B cell (primary cell): Measurements from ENCODE around the gene S100A8. TPM values are rescaled to one million over a fixed set of nuclear protein-coding genes. Genes with fewer than 3 reads are reported as not detected.

Experiments
- ATAC-seq: fragments of 200-7000 bp; cut with Tn5 transposase; one replicate; pipeline ENCODE4 v1.10.0; 2021; ENCODE audit warnings: low read depth, mild to moderate bottlenecking, moderate number of reproducible peaks, moderate library complexity
- CTCF ChIA-PET: fragments of 350-600 bp; sonication (Branson Sonifier 250); formaldehyde crosslinking; loops from one replicate; lab custom pipeline; 2021; ENCODE audit warnings: antibody characterized with exemption, inconsistent platforms; lab: Charles Lee
- POLR2A ChIA-PET: fragments of 350-600 bp; sonication (Branson Sonifier 250); formaldehyde crosslinking; loops from one replicate; lab custom pipeline; 2021; ENCODE audit warnings: antibody characterized with exemption; lab: Charles Lee
- DNase-seq: peaks from one replicate; pipeline ENCODE4 v3.0.0; 2013
- H2AFZ ChIP-seq: 2 replicates; pipeline ENCODE4 v1.6.1; 2012; ENCODE audit warnings: mild to moderate bottlenecking, low read depth, low read length; ENCODE audit not compliant: insufficient read depth, poor library complexity, severe bottlenecking
- H3K27ac ChIP-seq, 2 donors: 1 replicate in 1 of 2; 2 replicates in 1 of 2; pipeline ENCODE4 v1.5.1; 2012 to 2013; ENCODE audit warnings: low read length in 2 of 2, mild to moderate bottlenecking in 2 of 2, moderate library complexity in 1 of 2
- H3K27me3 ChIP-seq, 4 experiments: fragments of 200-600 bp in 1 of 4; sonication (generic) in 1 of 4; replicated peaks in 1 of 4; 1 replicate in 2 of 4; 2 replicates in 2 of 4; pipeline versions ENCODE4 v1.6.1 to v1.7.0; 2013 to 2016; ENCODE audit warnings: low read length in 3 of 4, mild to moderate bottlenecking in 2 of 4, mixed read lengths in 1 of 4, moderate library complexity in 1 of 4; ENCODE audit not compliant: insufficient read depth in 4 of 4, control insufficient read depth in 3 of 4; ENCODE audit errors: control extremely low read depth in 1 of 4
- H3K36me3 ChIP-seq, 2 experiments: replicated peaks in 1 of 2; 1 replicate in 1 of 2; 2 replicates in 1 of 2; pipeline versions ENCODE4 v1.6.1 to v1.7.1; 2013; ENCODE audit warnings: low read length in 1 of 2; ENCODE audit not compliant: insufficient read depth in 2 of 2, control insufficient read depth in 1 of 2; ENCODE audit errors: control extremely low read depth in 1 of 2, extremely low read depth in 1 of 2
- H3K4me1 ChIP-seq, 2 donors: fragments of 200-600 bp in 1 of 2; sonication (generic) in 1 of 2; 1 replicate in 1 of 2; 2 replicates in 1 of 2; pipeline versions ENCODE4 v1.5.1 to v1.6.1; 2013 to 2017; ENCODE audit warnings: low read length in 2 of 2; ENCODE audit not compliant: control insufficient read depth in 2 of 2, insufficient read depth in 2 of 2
- H3K4me2 ChIP-seq: replicated peaks from 2 replicates; pipeline ENCODE3; 2012; ENCODE audit warnings: mild to moderate bottlenecking, low read depth, low read length; ENCODE audit not compliant: poor library complexity, severe bottlenecking
- H3K4me3 ChIP-seq, 5 experiments: fragments of 200-600 bp in 1 of 5; sonication (generic) in 1 of 5; 1 replicate in 3 of 5; 2 replicates in 2 of 5; pipeline versions ENCODE4 v1.5.1 to v1.7.0; 2011 to 2016; ENCODE audit warnings: low read length in 4 of 5, mild to moderate bottlenecking in 4 of 5, low read depth in 2 of 5, control low read depth in 1 of 5, moderate library complexity in 1 of 5; ENCODE audit not compliant: insufficient read depth in 1 of 5; ENCODE audit errors: control extremely low read depth in 1 of 5, extremely low read depth in 1 of 5
- H3K79me2 ChIP-seq: fragments of 200-600 bp; sonication (generic); one replicate; pipeline ENCODE4 v1.6.0; 2016; ENCODE audit warnings: low read length; ENCODE audit not compliant: control insufficient read depth, insufficient read depth
- H3K9ac ChIP-seq: fragments of 200-600 bp; sonication (generic); 2 replicates; pipeline ENCODE4 v1.6.1; 2017; ENCODE audit warnings: mild to moderate bottlenecking, low read length, moderate library complexity
- H3K9me3 ChIP-seq, 3 donors: one replicate each; pipeline versions ENCODE4 v1.6.1 to v1.7.1; 2013; ENCODE audit warnings: low read length in 2 of 3; ENCODE audit not compliant: control insufficient read depth in 2 of 3, insufficient read depth in 1 of 3; ENCODE audit errors: control extremely low read depth in 1 of 3
- H4K20me1 ChIP-seq: 2 replicates; pipeline ENCODE4 v1.6.0; 2012; ENCODE audit warnings: mild to moderate bottlenecking, low read length; ENCODE audit not compliant: insufficient read depth, control insufficient read depth, poor library complexity, severe bottlenecking
- H3K27ac Mint-ChIP-seq: one replicate; pipeline ENCODE4 v1.8.0; 2021; ENCODE audit warnings: mixed read lengths
- H3K27me3 Mint-ChIP-seq: one replicate; pipeline ENCODE4 v1.8.0; 2021; ENCODE audit warnings: mixed read lengths
- H3K4me1 Mint-ChIP-seq: one replicate; pipeline ENCODE4 v1.8.0; 2021; ENCODE audit warnings: mixed read lengths
- H3K4me3 Mint-ChIP-seq: one replicate; pipeline ENCODE4 v1.8.0; 2021; ENCODE audit warnings: mixed read lengths
- H3K9me3 Mint-ChIP-seq: one replicate; pipeline ENCODE4 v1.8.0; 2022; ENCODE audit warnings: mixed read lengths; ENCODE audit not compliant: insufficient read depth
- EZH2 ChIP-seq: IDR thresholded peaks from 2 replicates; pipeline ENCODE4 v1.6.1; 2012; ENCODE audit warnings: borderline replicate concordance, low read depth, mild to moderate bottlenecking, moderate library complexity, low read length; ENCODE audit not compliant: insufficient read depth, poor library complexity, severe bottlenecking
- WGBS: methylation state at CpG from one replicate; pipeline ENCODE4 v1.1.5; 2013; ENCODE audit warnings: missing lambda C conversion rate; ENCODE audit not compliant: insufficient coverage; 5-methylcytosine and 5-hydroxymethylcytosine counted together
- intact Hi-C: fragments of 100-400 bp; cut with micrococcal nuclease; formaldehyde crosslinking; loops from one replicate; pipeline ENCODE4 v1.10.0; 2022
- polyA plus RNA-seq: library from polyadenylated mRNA; depleted of rRNA; stranded (reverse); fragments of >200 nt; gene quantifications from 2 replicates; pipeline ENCODE4 v1.2.3, GENCODE V29; 2012
- total RNA-seq, 2 donors: library from RNA; stranded (reverse); fragments of 120-200 nt in 1 of 2; gene quantifications; 1 replicate in 1 of 2; 2 replicates in 1 of 2; pipeline versions ENCODE4 v1.2.3 to v1.2.4, GENCODE V29; 2013 to 2022
- TF ChIP-seq, protein P1 (sequence below): fragments of 200-600 bp; IDR thresholded peaks from one replicate; pipeline ENCODE4 v1.8.0; 2022; ENCODE audit warnings: antibody characterized with exemption, mild to moderate bottlenecking

S100A8 gene
- total and polyA plus RNA-seq, 2 donors (not counting 1 experiment from before 2014, with no cell fraction given): 3.3 to 16.7 TPM

DNA sequence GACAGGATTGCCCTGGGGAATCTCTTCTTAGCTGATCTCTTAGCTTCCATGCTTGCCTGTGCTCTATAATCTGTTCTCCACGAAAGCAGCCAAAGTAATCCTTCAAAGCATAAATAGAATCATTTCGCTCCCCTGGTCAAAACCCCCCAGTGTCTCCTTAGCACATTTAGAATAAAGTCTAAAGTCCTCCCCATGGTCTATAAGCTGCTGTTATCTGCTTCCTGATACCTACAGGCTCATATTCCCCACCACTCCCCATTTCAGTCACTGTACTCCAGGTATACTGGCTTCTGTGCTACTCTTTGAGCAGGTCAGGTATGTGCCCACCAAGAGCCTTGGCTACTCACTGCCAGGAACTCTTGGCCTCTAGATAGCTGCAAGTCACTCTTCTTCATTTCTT lies 18.3 kb downstream of the S100A8 start:
- no peak overlapping the region for H3K27ac Mint-ChIP-seq
- H3K9me3 Mint-ChIP-seq: no peaks in the 10 kb centered on the region
- CTCF ChIA-PET: no interaction called here
- no peak overlapping the region for H3K4me3 Mint-ChIP-seq
- Histone ChIP-seq H3K36me3 (no peaks in the 10 kb centered on the region), H2AFZ (no peak overlapping the region), H3K4me1 (no peaks in the 10 kb centered on the region), H3K79me2 (no peaks in the 10 kb centered on the region), H3K9me3 (no peaks in the 10 kb centered on the region), H3K27ac (no peak overlapping the region), H3K4me2 (no peak overlapping the region), H3K9ac (no peak overlapping the region), H3K4me3 (no peak overlapping the region), H4K20me1 (no peaks in the 10 kb centered on the region), H3K27me3 (peaks cover 0 to 13% (median 2%) of the 10 kb centered on the region in 4 experiments)
- DNase-seq: no peak
- WGBS: no CpG with 5 or more reads among the region's 2 CpGs
- intact Hi-C loops: no loop called here
- H3K4me1 Mint-ChIP-seq: no peaks in the 10 kb centered on the region
- POLR2A ChIA-PET: no interaction called here
- ATAC-seq: no peak
- TF ChIP-seq EZH2: no peak
- TF ChIP-seq, protein P1, sequence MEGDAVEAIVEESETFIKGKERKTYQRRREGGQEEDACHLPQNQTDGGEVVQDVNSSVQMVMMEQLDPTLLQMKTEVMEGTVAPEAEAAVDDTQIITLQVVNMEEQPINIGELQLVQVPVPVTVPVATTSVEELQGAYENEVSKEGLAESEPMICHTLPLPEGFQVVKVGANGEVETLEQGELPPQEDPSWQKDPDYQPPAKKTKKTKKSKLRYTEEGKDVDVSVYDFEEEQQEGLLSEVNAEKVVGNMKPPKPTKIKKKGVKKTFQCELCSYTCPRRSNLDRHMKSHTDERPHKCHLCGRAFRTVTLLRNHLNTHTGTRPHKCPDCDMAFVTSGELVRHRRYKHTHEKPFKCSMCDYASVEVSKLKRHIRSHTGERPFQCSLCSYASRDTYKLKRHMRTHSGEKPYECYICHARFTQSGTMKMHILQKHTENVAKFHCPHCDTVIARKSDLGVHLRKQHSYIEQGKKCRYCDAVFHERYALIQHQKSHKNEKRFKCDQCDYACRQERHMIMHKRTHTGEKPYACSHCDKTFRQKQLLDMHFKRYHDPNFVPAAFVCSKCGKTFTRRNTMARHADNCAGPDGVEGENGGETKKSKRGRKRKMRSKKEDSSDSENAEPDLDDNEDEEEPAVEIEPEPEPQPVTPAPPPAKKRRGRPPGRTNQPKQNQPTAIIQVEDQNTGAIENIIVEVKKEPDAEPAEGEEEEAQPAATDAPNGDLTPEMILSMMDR: no peak
- H3K27me3 Mint-ChIP-seq: peaks cover 19% of the 10 kb centered on the region

GRCh38 chr1:153371231-153371630 lies 19.6 kb downstream of the S100A8 start:
- ChIA-PET POLR2A (no interaction called here), CTCF (no interaction called here)
- H3K9me3 ChIP-seq: no peaks in the 10 kb centered on the region
- no peaks in the 10 kb centered on the region for H4K20me1 ChIP-seq
- H3K4me1 ChIP-seq: no peaks in the 10 kb centered on the region
- no peak for TF ChIP-seq EZH2
- TF ChIP-seq, protein P1: no peak
- no peaks in the 10 kb centered on the region for H3K79me2 ChIP-seq
- no peak overlapping the region for H3K4me3 Mint-ChIP-seq
- no peak for DNase-seq
- H3K9me3 Mint-ChIP-seq: no peaks in the 10 kb centered on the region
- intact Hi-C loops: no loop called here
- H3K4me2 ChIP-seq: no peak overlapping the region
- H3K27me3 ChIP-seq: peaks cover 0 to 13% (median 2%) of the 10 kb centered on the region in 4 experiments
- H3K27ac Mint-ChIP-seq: no peak overlapping the region
- H3K27me3 Mint-ChIP-seq: peaks cover 19% of the 10 kb centered on the region
- no peak overlapping the region for H3K9ac ChIP-seq
- no peak overlapping the region for H3K4me3 ChIP-seq
- no peak for ATAC-seq
- H2AFZ ChIP-seq: no peak overlapping the region
- 88% methylated on average over 1 of the region's 1 CpG for WGBS
- H3K27ac ChIP-seq: no peak overlapping the region
- H3K4me1 Mint-ChIP-seq: no peaks in the 10 kb centered on the region
- no peaks in the 10 kb centered on the region for H3K36me3 ChIP-seq
